ENCODE data around the gene FOXN4.

FOXN4 gene

GRCh38 chr12:109308534-109309380 is at the start of gene FOXN4:
Gene FOXN4 (minus strand): TSS chr12:109309284. CDS start chr12:109308321, 963 bp downstream.
- Histone ChIP-seq H3K9ac (ENCODE audit: low read length) (no peak within 1 kb of the TSS), H3K4me1 (ENCODE audit: control insufficient read depth, insufficient read depth, low read length) (peaks cover 4% of the 10 kb centered on the region), H3K27me3 (replicated peaks; ENCODE audit: control insufficient read depth, insufficient read depth, low read length) (peaks cover 75% of the 10 kb centered on the region), H3K9me3 (ENCODE audit: control insufficient read depth, low read length) (no peaks in the 10 kb centered on the region), H3K36me3 (ENCODE audit: control insufficient read depth, insufficient read depth, low read length, severe bottlenecking) (no peaks in the 10 kb centered on the region), H3K4me3 (ENCODE audit: low read length) (peak within 1 kb of the TSS; percentile 67)
- peak; percentile 4 for DNase-seq (ENCODE audit: low read depth)

GRCh38 chr12:109358154-109358869 is 49.2 kb upstream of the FOXN4 start:
- peak; percentile 0 for DNase-seq (ENCODE audit: low read depth)
- peak overlapping the region; percentile 66 for H3K4me3 ChIP-seq (ENCODE audit: low read length)

GRCh38 chr12:109357032-109357431 is 47.9 kb upstream of the FOXN4 start:
- H3K9ac ChIP-seq (ENCODE audit: low read length): no peak overlapping the region
- H3K4me3 ChIP-seq (ENCODE audit: low read length): no peak overlapping the region
- no peaks in the 10 kb centered on the region for H3K4me1 ChIP-seq (ENCODE audit: control insufficient read depth, insufficient read depth, low read length)
- no peak for DNase-seq (ENCODE audit: low read depth)
- H3K9me3 ChIP-seq (ENCODE audit: control insufficient read depth, low read length): no peaks in the 10 kb centered on the region
- H3K27me3 ChIP-seq (replicated peaks; ENCODE audit: control insufficient read depth, insufficient read depth, low read length): peaks cover 25% of the 10 kb centered on the region
- H3K36me3 ChIP-seq (ENCODE audit: control insufficient read depth, insufficient read depth, low read length, severe bottlenecking): no peaks in the 10 kb centered on the region

More at GRCh38 chr12:109358154-109358869, 49.2 kb upstream of the FOXN4 start:
- peaks cover 16% of the 10 kb centered on the region for H3K27me3 ChIP-seq (replicated peaks; ENCODE audit: control insufficient read depth, insufficient read depth, low read length)
- H3K36me3 ChIP-seq (ENCODE audit: control insufficient read depth, insufficient read depth, low read length, severe bottlenecking): no peaks in the 10 kb centered on the region
- no peaks in the 10 kb centered on the region for H3K9me3 ChIP-seq (ENCODE audit: control insufficient read depth, low read length)
- H3K4me1 ChIP-seq (ENCODE audit: control insufficient read depth, insufficient read depth, low read length): no peaks in the 10 kb centered on the region
- no peak overlapping the region for H3K9ac ChIP-seq (ENCODE audit: low read length)

GRCh38 chr12:109356577-109356976 is 47.5 kb upstream of the FOXN4 start:
- DNase-seq (ENCODE audit: low read depth): no peak
- H3K9me3 ChIP-seq (ENCODE audit: control insufficient read depth, low read length): no peaks in the 10 kb centered on the region
- no peaks in the 10 kb centered on the region for H3K36me3 ChIP-seq (ENCODE audit: control insufficient read depth, insufficient read depth, low read length, severe bottlenecking)
- H3K9ac ChIP-seq (ENCODE audit: low read length): no peak overlapping the region
- H3K27me3 ChIP-seq (replicated peaks; ENCODE audit: control insufficient read depth, insufficient read depth, low read length): peaks cover 29% of the 10 kb centered on the region
- H3K4me1 ChIP-seq (ENCODE audit: control insufficient read depth, insufficient read depth, low read length): no peaks in the 10 kb centered on the region
- H3K4me3 ChIP-seq (ENCODE audit: low read length): no peak overlapping the region

- Histone ChIP-seq H3K4me1 (ENCODE audit: control insufficient read depth, insufficient read depth, low read length) (no peaks in the 10 kb centered on the region), H3K4me3 (ENCODE audit: low read length) (no peak overlapping the region), H3K36me3 (ENCODE audit: control insufficient read depth, insufficient read depth, low read length, severe bottlenecking) (no peaks in the 10 kb centered on the region), H3K9ac (ENCODE audit: low read length) (no peak overlapping the region), H3K9me3 (ENCODE audit: control insufficient read depth, low read length) (no peaks in the 10 kb centered on the region), H3K27me3 (replicated peaks; ENCODE audit: control insufficient read depth, insufficient read depth, low read length) (peaks cover 50% of the 10 kb centered on the region)
- DNase-seq (ENCODE audit: low read depth): no peak
These were observed 43.1 kb upstream of the FOXN4 start for GRCh38 chr12:109352184-109352583.

GRCh38 chr12:109347589-109347988 is 38.5 kb upstream of the FOXN4 start, which contains the start of gene MYO1H:
Gene MYO1H (plus strand): TSS chr12:109347900. CDS start chr12:109347961, 61 bp downstream.
- DNase-seq (ENCODE audit: low read depth): no peak

GRCh38 chr12:109346920-109347319 is 37.8 kb upstream of the FOXN4 start:
- Histone ChIP-seq H3K4me3 (ENCODE audit: low read length) (no peak overlapping the region), H3K27me3 (replicated peaks; ENCODE audit: control insufficient read depth, insufficient read depth, low read length) (peaks cover 32% of the 10 kb centered on the region), H3K36me3 (ENCODE audit: control insufficient read depth, insufficient read depth, low read length, severe bottlenecking) (no peaks in the 10 kb centered on the region), H3K9me3 (ENCODE audit: control insufficient read depth, low read length) (peaks cover 12% of the 10 kb centered on the region), H3K9ac (ENCODE audit: low read length) (no peak overlapping the region), H3K4me1 (ENCODE audit: control insufficient read depth, insufficient read depth, low read length) (no peaks in the 10 kb centered on the region)
- DNase-seq (ENCODE audit: low read depth): no peak

More at GRCh38 chr12:109347589-109347988, 38.5 kb upstream of the FOXN4 start, which contains the start of gene MYO1H:
- Histone ChIP-seq H3K4me1 (ENCODE audit: control insufficient read depth, insufficient read depth, low read length) (no peaks in the 10 kb centered on the region), H3K36me3 (ENCODE audit: control insufficient read depth, insufficient read depth, low read length, severe bottlenecking) (no peaks in the 10 kb centered on the region), H3K9ac (ENCODE audit: low read length) (no peak within 1 kb of the TSS), H3K9me3 (ENCODE audit: control insufficient read depth, low read length) (peaks cover 12% of the 10 kb centered on the region), H3K4me3 (ENCODE audit: low read length) (no peak within 1 kb of the TSS), H3K27me3 (replicated peaks; ENCODE audit: control insufficient read depth, insufficient read depth, low read length) (peaks cover 39% of the 10 kb centered on the region)

- H3K4me3 ChIP-seq (ENCODE audit: low read length): no peak overlapping the region
- H3K9me3 ChIP-seq (ENCODE audit: control insufficient read depth, low read length): peaks cover 12% of the 10 kb centered on the region
- H3K36me3 ChIP-seq (ENCODE audit: control insufficient read depth, insufficient read depth, low read length, severe bottlenecking): no peaks in the 10 kb centered on the region
- H3K4me1 ChIP-seq (ENCODE audit: control insufficient read depth, insufficient read depth, low read length): no peaks in the 10 kb centered on the region
- H3K27me3 ChIP-seq (replicated peaks; ENCODE audit: control insufficient read depth, insufficient read depth, low read length): peaks cover 27% of the 10 kb centered on the region
- no peak for DNase-seq (ENCODE audit: low read depth)
- no peak overlapping the region for H3K9ac ChIP-seq (ENCODE audit: low read length)
These were observed 36.3 kb upstream of the FOXN4 start for GRCh38 chr12:109345428-109345827.

- Histone ChIP-seq H3K9me3 (ENCODE audit: control insufficient read depth, low read length) (peaks cover 12% of the 10 kb centered on the region), H3K4me1 (ENCODE audit: control insufficient read depth, insufficient read depth, low read length) (no peaks in the 10 kb centered on the region), H3K27me3 (replicated peaks; ENCODE audit: control insufficient read depth, insufficient read depth, low read length) (peaks cover 27% of the 10 kb centered on the region), H3K9ac (ENCODE audit: low read length) (no peak overlapping the region), H3K36me3 (ENCODE audit: control insufficient read depth, insufficient read depth, low read length, severe bottlenecking) (no peaks in the 10 kb centered on the region), H3K4me3 (ENCODE audit: low read length) (no peak overlapping the region)
- no peak for DNase-seq (ENCODE audit: low read depth)
These were observed 34.6 kb upstream of the FOXN4 start for GRCh38 chr12:109343677-109344076.

- no peak overlapping the region for H3K4me3 ChIP-seq (ENCODE audit: low read length)
- H3K27me3 ChIP-seq (replicated peaks; ENCODE audit: control insufficient read depth, insufficient read depth, low read length): peaks cover 34% of the 10 kb centered on the region
- H3K4me1 ChIP-seq (ENCODE audit: control insufficient read depth, insufficient read depth, low read length): no peaks in the 10 kb centered on the region
- H3K36me3 ChIP-seq (ENCODE audit: control insufficient read depth, insufficient read depth, low read length, severe bottlenecking): no peaks in the 10 kb centered on the region
- no peak for DNase-seq (ENCODE audit: low read depth)
- H3K9me3 ChIP-seq (ENCODE audit: control insufficient read depth, low read length): no peaks in the 10 kb centered on the region
- H3K9ac ChIP-seq (ENCODE audit: low read length): no peak overlapping the region
These were observed 27.5 kb upstream of the FOXN4 start for GRCh38 chr12:109336593-109336992.

GRCh38 chr12:109334887-109335286 is 25.8 kb upstream of the FOXN4 start:
- H3K36me3 ChIP-seq (ENCODE audit: control insufficient read depth, insufficient read depth, low read length, severe bottlenecking): no peaks in the 10 kb centered on the region
- no peak for DNase-seq (ENCODE audit: low read depth)
- H3K4me1 ChIP-seq (ENCODE audit: control insufficient read depth, insufficient read depth, low read length): no peaks in the 10 kb centered on the region
- no peaks in the 10 kb centered on the region for H3K9me3 ChIP-seq (ENCODE audit: control insufficient read depth, low read length)
- H3K9ac ChIP-seq (ENCODE audit: low read length): no peak overlapping the region
- H3K27me3 ChIP-seq (replicated peaks; ENCODE audit: control insufficient read depth, insufficient read depth, low read length): peaks cover 38% of the 10 kb centered on the region
- H3K4me3 ChIP-seq (ENCODE audit: low read length): no peak overlapping the region

All from adipocyte (in vitro differentiated cells).